Measurements from ENCODE around the gene STAG3. TPM values are rescaled to one million over a fixed set of nuclear protein-coding genes. Genes with fewer than 3 reads are reported as not detected.

The STAG3 gene
- total and polyA plus RNA-seq, 9 of the 15 experiments (the other 6 are each of a cell fraction or from before 2014, with no cell fraction given), result 0.54 to 2.5 (median 1.7) TPM

GRCh38 chr7:100208911-100209408, 31.2 kb downstream of the STAG3 start:
- WGBS (ENCODE audit: insufficient coverage, low coverage, missing lambda C conversion rate), result 7% methylated on average over 6 of the region's 6 CpGs
- Histone ChIP-seq H3K79me2 (ENCODE audit: control insufficient read depth, insufficient read depth, low read length) (no peaks in the 10 kb centered on the region), H3K27me3 (ENCODE audit: control insufficient read depth in 2 of 2, insufficient read depth in 2 of 2, low read length in 2 of 2) (no peaks in the 10 kb centered on the region), H3K27ac (ENCODE audit: extremely low read depth, low read depth, low read length) (peak overlapping the region; percentile 7; the same call in 1 of the 3 replicates), H3K36me3 (ENCODE audit: control insufficient read depth, insufficient read depth, low read length) (no peaks in the 10 kb centered on the region), H3K4me3 (peak overlapping the region; percentile 2; the same call in 1 of the 2 replicates), H4K20me1 (replicated peaks; ENCODE audit: control insufficient read depth, insufficient read depth, low read length) (no peaks in the 10 kb centered on the region), H3K4me2 (ENCODE audit: insufficient read depth, low read length) (peak overlapping the region; percentile 79), H3K4me1 (replicated peaks in 1 of 2; ENCODE audit: control insufficient read depth in 2 of 2, insufficient read depth in 2 of 2, low read length in 2 of 2) (peaks cover 8 to 15% of the 10 kb centered on the region in 2 experiments; a peak in 4 of 5 replicates), H2AFZ (ENCODE audit: low read depth, low read length) (peak overlapping the region; percentile 90), H3K9me1 (ENCODE audit: control insufficient read depth, insufficient read depth, low read length) (peaks cover 4% of the 10 kb centered on the region), H3K9me3 (replicated peaks; ENCODE audit: control insufficient read depth, insufficient read depth, low read depth, low read length) (no peaks in the 10 kb centered on the region), H3K9ac (ENCODE audit: insufficient read depth in 1 of 2, low read depth in 2 of 2, low read length in 2 of 2) (peak overlapping the region; percentile 5 to 41; a peak in 3 of 4 replicates)
- POLR2A ChIA-PET, result interaction anchor here (0.6 to 2.1 kb wide), 3 partner anchors 9 to 60 kb away, joined by 3 to 14 read pairs (median 3); partner anchors contain the start of gene LAMTOR4
- FAIRE-seq (peak; percentile 58), ATAC-seq (peak; percentile 84), DNase-seq (ENCODE audit: extremely low read depth in 1 of 4, low spot score in 3 of 4) (peak in 2 of 4 experiments; percentile 63 to 64)
- no TSS peak for BruUV-seq (replicated peaks)
- CTCF ChIA-PET (ENCODE audit: low intra/inter-chr PET ratio), result interaction anchor here (0.8 kb wide), 1 partner anchor 77 kb away, joined by 3 read pairs; no protein-coding TSS in a partner anchor
- in situ Hi-C loops (cut with MboI) (no loop called here), intact Hi-C loops (cut with micrococcal nuclease) (no loop called here)
- no peak for TF ChIP-seq RBFOX2 (IDR thresholded peaks at IDR 0.05; ENCODE audit: low read depth, low read length)
- TF ChIP-seq CBFA2T2 (conservative IDR thresholded peaks at IDR 0.05), result no peak
- no peak for TF ChIP-seq THRA (IDR thresholded peaks at IDR 0.05)
- TF ChIP-seq HDAC8 (tag; IDR thresholded peaks at IDR 0.05), result no peak
- TF ChIP-seq NFIC (IDR thresholded peaks at IDR 0.05), result peak; percentile 76
- TF ChIP-seq SP2 (IDR thresholded peaks at IDR 0.05; ENCODE audit: extremely low read depth, low read depth, low read length, poor library complexity, severe bottlenecking), result no peak
- no peak for TF ChIP-seq ZNF518B (CRISPR knock-in tag; IDR thresholded peaks at IDR 0.05)
- no peak for TF ChIP-seq E2F4 (CRISPR knock-in tag; IDR thresholded peaks at IDR 0.05; ENCODE audit: low read depth)
- no peak for TF ChIP-seq NR2F6 (CRISPR knock-in tag; IDR thresholded peaks at IDR 0.05)
- TF ChIP-seq BACH1 (tag; IDR thresholded peaks at IDR 0.05), result no peak
- no peak for TF ChIP-seq ARID3A (IDR thresholded peaks at IDR 0.05; ENCODE audit: borderline replicate concordance, low read depth, low read length)
- no peak for TF ChIP-seq E2F6 (IDR thresholded peaks at IDR 0.05; ENCODE audit: borderline replicate concordance in 1 of 2, extremely low read depth in 1 of 2, insufficient read depth in 1 of 2, insufficient read length in 1 of 2, low read depth in 1 of 2, low read length in 1 of 2, poor library complexity in 1 of 2, severe bottlenecking in 1 of 2)

All from K562 (cell line).